Right atrium auricular region (tissue), 2 donors: ENCODE results near the gene MSL3. TPM values are rescaled to one million over a fixed set of nuclear protein-coding genes. Genes with fewer than 3 reads are reported as not detected.

Source experiments
- DNase-seq: peaks from one replicate; pipeline ENCODE4 v3.0.0-alpha.2; 2019; ENCODE audit warnings: low spot score
- H3K27ac ChIP-seq, 2 donors: fragments of 200-600 bp; sonication (generic); 1 replicate in 1 of 2; 2 replicates in 1 of 2; pipeline ENCODE4 v1.5.1; 2016 to 2019
- H3K27me3 ChIP-seq, 2 donors: fragments of 200-600 bp; sonication (generic); one replicate each; pipeline versions ENCODE4 v1.5.1 to v1.6.0; 2017 to 2019
- H3K36me3 ChIP-seq: fragments of 200-600 bp; sonication (generic); one replicate; pipeline ENCODE4 v1.5.1; 2016
- H3K4me1 ChIP-seq, 2 donors: fragments of 200-600 bp; sonication (generic); one replicate each; pipeline versions ENCODE4 v1.5.1 to v1.6.0; 2017 to 2019
- H3K4me3 ChIP-seq, 2 donors: fragments of 200-600 bp; sonication (generic); 1 replicate in 1 of 2; 2 replicates in 1 of 2; pipeline ENCODE4 v1.5.1; 2017 to 2019; ENCODE audit warnings: mild to moderate bottlenecking in 1 of 2, moderate library complexity in 1 of 2
- H3K9me3 ChIP-seq, 2 donors: fragments of 200-600 bp; sonication (generic); one replicate each; pipeline ENCODE4 v1.5.1; 2019
- CTCF ChIP-seq, 2 donors: fragments of 200-600 bp; sonication (generic); IDR thresholded peaks; one replicate each; pipeline ENCODE4 v1.5.1; 2019; ENCODE audit warnings: antibody characterized with exemption in 2 of 2
- total RNA-seq, 2 donors: library from RNA; depleted of rRNA; stranded (reverse); fragments of >200 nt; gene quantifications; one replicate each; pipeline ENCODE4 v1.1.0, GENCODE V29; 2016

MSL3 gene
- total RNA-seq, 2 donors from 2014 or later, result 11.4 to 13.2 TPM

DNA sequence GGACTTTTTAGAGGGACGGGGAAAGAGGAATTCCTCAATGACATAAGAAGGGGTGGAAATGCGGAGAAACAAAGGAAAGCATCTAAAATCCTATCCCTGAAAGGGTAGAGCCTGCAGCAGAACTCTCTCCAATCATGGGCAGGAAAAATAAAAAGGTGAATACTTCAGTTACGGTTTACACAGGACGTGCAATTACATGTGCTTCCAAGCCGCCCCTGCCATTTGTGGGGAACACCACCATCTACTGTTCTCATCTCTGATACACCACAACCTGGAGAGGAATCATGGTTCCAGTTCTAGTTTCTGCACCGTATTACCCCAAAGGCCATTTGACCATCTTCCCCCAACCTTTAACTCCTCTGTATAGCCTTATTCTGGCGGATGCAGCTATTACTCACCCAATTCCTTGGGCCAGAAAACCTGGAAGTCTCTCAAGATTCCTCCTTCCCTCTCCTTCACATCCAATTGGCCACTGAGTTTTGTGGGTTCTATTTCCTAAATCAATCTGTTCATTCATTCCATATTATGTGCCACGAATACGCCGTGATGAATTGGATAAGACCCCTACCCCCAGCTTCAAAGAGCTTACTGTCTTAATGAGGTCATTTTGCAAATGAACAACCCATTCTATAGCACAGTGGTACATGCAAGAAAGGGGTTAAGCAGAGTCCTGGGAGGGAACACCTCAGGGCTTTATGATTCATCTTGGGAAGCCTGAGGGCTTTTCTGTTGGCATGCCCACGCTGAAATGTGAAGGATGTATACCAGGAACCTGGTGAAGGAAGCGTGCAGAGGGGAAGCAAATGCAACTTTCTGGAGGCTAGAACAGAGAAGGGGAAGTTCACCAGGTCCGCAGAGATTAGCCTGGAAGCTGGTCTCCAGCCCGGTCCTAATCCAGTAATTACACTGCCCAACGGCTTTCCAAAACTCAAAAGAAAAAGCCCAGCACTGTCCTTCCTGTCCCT, 1.4 kb upstream of the MSL3 start:
- H3K27ac ChIP-seq, result peak overlapping the region in 1 of 2 donors; percentile 89

DNA sequence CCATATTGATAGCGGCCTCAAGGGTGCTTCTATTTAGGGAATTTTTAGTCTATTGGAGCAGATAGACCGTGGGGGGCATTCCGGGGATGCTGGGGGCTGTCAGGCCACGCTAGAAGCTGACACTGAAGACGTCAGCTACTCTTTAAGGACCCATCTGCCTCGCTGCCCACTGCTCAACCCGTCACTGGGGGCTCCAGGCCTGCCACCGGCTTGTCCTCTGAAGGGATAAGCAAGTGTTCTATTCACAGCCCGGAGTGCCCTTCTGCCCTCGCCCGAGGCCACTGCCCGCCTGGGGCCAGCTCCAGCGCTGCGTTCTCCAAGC, 679 bp upstream of the MSL3 start:
- DNase-seq, result no peak
- Histone ChIP-seq H3K36me3 (peaks cover 10% of the 10 kb centered on the region), H3K27me3 (no peaks in the 10 kb centered on the region), H3K4me1 (peaks cover 0 to 3% of the 10 kb centered on the region in 2 donors), H3K4me3 (peak overlapping the region; percentile 64 to 66), H3K27ac (peak overlapping the region; percentile 84 to 89), H3K9me3 (no peaks in the 10 kb centered on the region)
- TF ChIP-seq CTCF (IDR thresholded peaks at IDR 0.05), result no peak

More for the DNA sequence above, 1.4 kb upstream of the MSL3 start:
- no peak for TF ChIP-seq CTCF (IDR thresholded peaks at IDR 0.05)
- no peaks in the 10 kb centered on the region for H3K9me3 ChIP-seq
- no peak for DNase-seq
- H3K4me3 ChIP-seq, result no peak overlapping the region
- peaks cover 6% of the 10 kb centered on the region for H3K36me3 ChIP-seq
- H3K4me1 ChIP-seq, result peaks cover 0 to 3% of the 10 kb centered on the region in 2 donors
- no peaks in the 10 kb centered on the region for H3K27me3 ChIP-seq

- H3K27me3 ChIP-seq, result no peaks in the 10 kb centered on the region
- peaks cover 21% of the 10 kb centered on the region for H3K36me3 ChIP-seq
- H3K4me1 ChIP-seq, result peaks cover 0 to 3% of the 10 kb centered on the region in 2 donors
- peak; percentile 83 to 88 for TF ChIP-seq CTCF (IDR thresholded peaks at IDR 0.05)
- H3K4me3 ChIP-seq, result peak overlapping the region; percentile 64 to 66
- H3K27ac ChIP-seq, result peak overlapping the region; percentile 84 to 86
- no peaks in the 10 kb centered on the region for H3K9me3 ChIP-seq
- DNase-seq, result peak; percentile 82
These were observed 549 bp downstream of the MSL3 start for GRCh38 chrX:11758400-11759171.

DNA sequence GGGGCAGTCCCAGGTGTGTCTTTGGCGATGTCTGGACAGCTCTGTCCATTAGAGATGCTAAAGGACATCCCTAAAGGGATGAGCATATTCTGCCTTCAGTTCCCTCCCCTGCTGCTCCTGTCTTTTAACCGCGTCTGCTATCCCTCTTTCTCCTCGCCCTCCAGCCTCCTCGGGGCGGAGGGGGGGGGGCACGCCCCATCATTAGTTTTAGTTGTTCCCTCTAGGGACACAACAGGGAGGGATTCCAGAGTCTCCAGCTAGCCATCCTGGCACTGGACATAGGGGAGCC, 1.1 kb downstream of the MSL3 start:
- no peak for TF ChIP-seq CTCF (IDR thresholded peaks at IDR 0.05)
- Histone ChIP-seq H3K9me3 (no peaks in the 10 kb centered on the region), H3K27ac (peak overlapping the region; percentile 84 to 86), H3K36me3 (peaks cover 25% of the 10 kb centered on the region), H3K27me3 (no peaks in the 10 kb centered on the region), H3K4me3 (peak overlapping the region; percentile 64 to 66), H3K4me1 (peaks cover 0 to 3% of the 10 kb centered on the region in 2 donors)
- no peak for DNase-seq

- H3K4me1 ChIP-seq, result peaks cover 0 to 3% of the 10 kb centered on the region in 2 donors
- no peaks in the 10 kb centered on the region for H3K27me3 ChIP-seq
- peak; percentile 89 for DNase-seq
- no peak for TF ChIP-seq CTCF (IDR thresholded peaks at IDR 0.05)
- H3K4me3 ChIP-seq, result peak overlapping the region; percentile 64 to 66
- peak overlapping the region; percentile 84 to 86 for H3K27ac ChIP-seq
- H3K36me3 ChIP-seq, result peaks cover 31% of the 10 kb centered on the region
- H3K9me3 ChIP-seq, result no peaks in the 10 kb centered on the region
These were observed 1.6 kb downstream of the MSL3 start for GRCh38 chrX:11759461-11760311.
